Measurements from ENCODE around the gene TBC1D20.

- no peak for TF ChIP-seq CTCF (IDR thresholded peaks at IDR 0.05; ENCODE audit: insufficient read depth, low read depth, low read length)
- no peak for TF ChIP-seq EZH2 (IDR thresholded peaks at IDR 0.05; ENCODE audit: insufficient read depth, low read length)
Observed at GRCh38 chr20:427849-428657, 34.3 kb downstream of the TBC1D20 start.

Data from astrocyte (in vitro differentiated cells and primary cell).